Esophagus muscularis mucosa (tissue), 3 donors: ENCODE measurements around the gene NUP93.

ENCODE experiments used
- POLR2AphosphoS5 ChIP-seq, 2 donors: sonication (generic); formaldehyde crosslinking; IDR thresholded peaks; one replicate each; pipeline ENCODE4 v1.6.1; 2017; ENCODE audit warnings: antibody characterized with exemption in 2 of 2
- TF ChIP-seq, protein P1 (sequence below), 3 experiments: fragments of 200-600 bp in 2 of 3; fragments of 450-650 bp in 1 of 3; sonication (generic) in 2 of 3; IDR thresholded peaks; one replicate each; pipeline ENCODE4 v1.5.1; 2017 to 2019; ENCODE audit warnings: antibody characterized with exemption in 3 of 3, mild to moderate bottlenecking in 2 of 3, moderate library complexity in 1 of 3

DNA sequence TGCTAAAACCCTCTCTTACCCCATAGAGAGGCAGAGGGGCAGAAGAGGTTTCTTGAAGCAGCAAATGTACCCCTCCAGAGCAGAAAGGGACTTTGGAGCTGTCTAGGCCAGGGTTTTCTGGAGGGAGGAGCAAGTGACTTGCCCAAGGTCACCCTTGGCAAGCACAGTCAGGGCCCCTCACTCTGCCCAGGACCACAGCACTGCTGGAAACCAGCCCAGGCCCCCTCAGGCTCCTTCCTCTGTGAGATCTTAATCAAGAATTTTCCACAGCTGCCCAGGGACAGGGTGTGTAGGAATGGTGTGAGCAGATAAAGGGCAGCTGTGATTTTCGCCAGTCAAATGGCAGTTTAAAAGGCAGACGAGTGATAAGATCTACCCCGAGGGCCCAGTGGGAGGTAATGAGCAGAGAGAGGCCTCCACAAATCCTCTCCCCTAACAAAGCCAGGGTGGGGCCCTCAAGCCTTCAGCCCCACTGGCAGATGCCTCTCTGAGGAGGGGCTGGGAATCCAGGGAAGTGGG is 131.2 kb downstream of the NUP93 start:
- TF ChIP-seq, protein P1, sequence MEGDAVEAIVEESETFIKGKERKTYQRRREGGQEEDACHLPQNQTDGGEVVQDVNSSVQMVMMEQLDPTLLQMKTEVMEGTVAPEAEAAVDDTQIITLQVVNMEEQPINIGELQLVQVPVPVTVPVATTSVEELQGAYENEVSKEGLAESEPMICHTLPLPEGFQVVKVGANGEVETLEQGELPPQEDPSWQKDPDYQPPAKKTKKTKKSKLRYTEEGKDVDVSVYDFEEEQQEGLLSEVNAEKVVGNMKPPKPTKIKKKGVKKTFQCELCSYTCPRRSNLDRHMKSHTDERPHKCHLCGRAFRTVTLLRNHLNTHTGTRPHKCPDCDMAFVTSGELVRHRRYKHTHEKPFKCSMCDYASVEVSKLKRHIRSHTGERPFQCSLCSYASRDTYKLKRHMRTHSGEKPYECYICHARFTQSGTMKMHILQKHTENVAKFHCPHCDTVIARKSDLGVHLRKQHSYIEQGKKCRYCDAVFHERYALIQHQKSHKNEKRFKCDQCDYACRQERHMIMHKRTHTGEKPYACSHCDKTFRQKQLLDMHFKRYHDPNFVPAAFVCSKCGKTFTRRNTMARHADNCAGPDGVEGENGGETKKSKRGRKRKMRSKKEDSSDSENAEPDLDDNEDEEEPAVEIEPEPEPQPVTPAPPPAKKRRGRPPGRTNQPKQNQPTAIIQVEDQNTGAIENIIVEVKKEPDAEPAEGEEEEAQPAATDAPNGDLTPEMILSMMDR (IDR thresholded peaks at IDR 0.05) = no peak
- no peak for TF ChIP-seq POLR2AphosphoS5 (IDR thresholded peaks at IDR 0.05)
